SKM-1 (cell line): Measurements from ENCODE around the gene CRP.
"Not testable (repeated sequence)": the region's sequence is repeated elsewhere in the genome, so short reads cannot be mapped to it uniquely, and the experiment has no call there.

Experiments used
- DNase-seq: peaks from one replicate; lab custom pipeline; 2025; ENCODE audit not compliant: unreplicated experiment; lab: John Stamatoyannopoulos, UW

Gene CRP, protein sequence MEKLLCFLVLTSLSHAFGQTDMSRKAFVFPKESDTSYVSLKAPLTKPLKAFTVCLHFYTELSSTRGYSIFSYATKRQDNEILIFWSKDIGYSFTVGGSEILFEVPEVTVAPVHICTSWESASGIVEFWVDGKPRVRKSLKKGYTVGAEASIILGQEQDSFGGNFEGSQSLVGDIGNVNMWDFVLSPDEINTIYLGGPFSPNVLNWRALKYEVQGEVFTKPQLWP

GRCh38 chr1:159714529-159714928, at the start of gene CRP:
TSS of gene CRP (minus strand) at chr1:159714589. CDS start at chr1:159714485, 104 bp downstream.
- DNase-seq = no peak

DNA sequence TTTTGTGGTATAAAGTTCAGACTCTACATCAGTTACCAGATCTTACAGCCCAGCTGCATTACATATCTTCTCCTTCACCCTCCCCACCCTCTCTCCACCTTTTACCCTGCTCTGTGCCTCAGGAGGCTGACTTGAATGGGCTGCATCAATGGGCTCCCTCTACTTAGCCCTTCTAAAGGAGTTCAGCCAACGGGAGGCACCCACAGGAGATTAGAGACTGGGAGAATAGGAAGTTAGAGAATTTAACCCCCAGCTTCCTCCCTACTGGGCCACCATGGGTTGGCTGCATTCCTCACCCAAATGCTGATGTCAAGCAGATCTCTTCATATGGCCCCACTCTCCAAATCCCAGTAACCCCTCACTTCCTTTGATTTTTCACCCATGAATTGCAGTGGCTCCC, 49.3 kb upstream of the CRP start:
- DNase-seq = no peak

DNA sequence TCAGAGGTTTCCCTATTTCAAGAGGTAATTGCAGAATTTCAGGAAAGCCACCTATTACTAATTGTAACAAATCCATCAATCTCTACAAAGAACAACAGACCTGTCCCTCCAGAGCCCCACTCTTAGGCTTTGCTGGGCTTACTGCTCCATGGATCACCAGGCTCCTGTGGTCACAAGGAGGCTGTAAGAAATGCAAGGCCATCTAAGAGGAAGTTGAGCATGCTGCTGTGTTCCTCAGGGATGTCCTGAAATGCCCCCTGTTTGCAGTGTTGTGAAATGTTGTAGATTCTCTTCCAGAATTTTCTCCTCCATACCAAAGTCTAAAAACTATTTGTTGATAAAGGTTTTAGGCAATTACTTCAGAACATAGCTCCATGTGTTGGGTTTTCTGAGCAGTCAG, 42.0 kb upstream of the CRP start:
- DNase-seq = peak; percentile 73

- DNase-seq = no peak
Observed at GRCh38 chr1:159755451-159756007, 41.1 kb upstream of the CRP start.

- DNase-seq = no peak
Observed at GRCh38 chr1:159753386-159753785, 39.0 kb upstream of the CRP start.

DNA sequence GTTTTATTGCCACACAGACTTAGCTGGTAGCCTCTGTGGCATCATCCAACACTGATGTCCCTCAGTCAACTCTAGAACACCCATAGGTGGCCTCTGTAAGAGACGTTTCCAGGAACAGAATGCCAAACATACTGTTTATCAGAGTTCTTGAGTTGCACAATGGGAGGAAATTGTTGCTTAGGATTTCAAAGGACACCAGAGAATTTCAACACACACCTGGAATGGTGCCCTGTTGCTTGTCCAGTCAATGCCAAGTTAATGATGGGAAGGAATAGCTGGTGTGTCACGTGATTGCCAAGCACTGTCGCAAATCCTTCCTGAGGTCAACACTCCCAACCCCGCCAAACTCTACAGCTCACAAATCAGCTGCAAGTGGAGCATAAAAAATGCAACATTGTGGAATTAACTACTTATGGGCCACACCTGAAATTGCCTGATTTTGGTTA, 37.8 kb upstream of the CRP start:
- DNase-seq = no peak

GRCh38 chr1:159751031-159751430, 36.6 kb upstream of the CRP start:
- DNase-seq = no peak

GRCh38 chr1:159750621-159751020, 36.2 kb upstream of the CRP start:
- no peak for DNase-seq

- DNase-seq = no peak
Observed at GRCh38 chr1:159749630-159750029, 35.2 kb upstream of the CRP start.

DNA sequence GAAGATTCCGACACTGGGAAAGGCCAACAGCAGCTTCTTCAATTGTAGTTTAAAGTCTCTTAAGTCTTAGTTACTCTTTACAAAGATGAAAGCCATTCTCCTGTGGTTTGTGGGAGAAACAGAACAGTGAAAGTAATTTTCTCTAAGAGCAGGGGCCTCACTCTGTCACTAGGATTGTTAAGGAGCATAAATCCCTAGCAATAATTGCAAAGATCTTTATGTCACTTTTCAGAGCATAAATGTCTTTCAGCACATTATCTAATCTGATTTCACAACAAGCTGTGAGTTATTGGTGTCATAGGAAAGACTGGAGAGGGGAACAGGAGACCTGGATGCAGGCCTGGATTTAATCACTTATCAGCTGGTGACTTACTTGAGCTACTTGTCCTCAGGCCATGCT, 34.0 kb upstream of the CRP start:
- DNase-seq = no peak

DNA sequence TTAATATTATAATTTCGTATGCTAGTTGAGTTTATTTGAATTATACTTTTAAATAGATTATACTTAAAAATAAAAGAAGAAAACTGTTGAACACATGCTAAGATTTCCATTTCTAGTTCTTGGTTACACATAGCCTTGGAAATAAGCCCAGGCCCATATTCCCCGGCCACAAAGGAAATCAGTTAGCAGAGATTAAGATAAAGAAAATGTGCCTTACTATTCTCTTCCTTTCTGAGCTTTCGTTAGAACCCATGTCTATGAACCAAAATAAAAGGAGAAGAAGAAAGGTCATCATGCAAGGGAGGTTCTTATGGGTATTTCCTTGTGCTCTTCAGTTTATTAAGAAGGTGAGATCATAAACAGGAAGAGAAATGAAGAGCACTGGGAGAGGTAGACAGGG, 32.3 kb upstream of the CRP start:
- no peak for DNase-seq

GRCh38 chr1:159743651-159744410, 29.4 kb upstream of the CRP start:
- no peak for DNase-seq

GRCh38 chr1:159737238-159737916, 23.0 kb upstream of the CRP start:
- no peak for DNase-seq

- DNase-seq = not testable (repeated sequence)
Observed at GRCh38 chr1:159723188-159723587, 8.8 kb upstream of the CRP start.

DNA sequence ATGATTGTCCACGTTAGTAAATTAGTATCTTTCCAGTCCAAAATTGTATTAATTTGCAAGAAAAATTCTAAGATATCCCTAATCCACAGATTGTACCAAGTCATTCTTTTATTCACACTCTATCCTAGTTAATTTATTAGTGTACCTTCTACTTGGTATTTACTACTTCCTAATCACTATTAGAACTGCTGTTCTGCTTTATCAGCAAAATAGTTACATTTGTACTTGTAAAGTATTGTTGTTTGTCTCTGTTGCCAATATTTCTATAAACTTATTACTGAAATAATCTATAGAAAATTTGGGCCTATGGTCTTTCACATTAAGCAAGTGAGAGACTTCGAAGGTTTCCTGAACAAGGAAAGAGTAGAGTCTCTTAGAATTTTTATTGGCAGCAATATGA, 5.6 kb upstream of the CRP start:
- no peak for DNase-seq

GRCh38 chr1:159715855-159716254, 1.5 kb upstream of the CRP start:
- DNase-seq = no peak

- DNase-seq = no peak
Observed at GRCh38 chr1:159712080-159712479, 2.3 kb downstream of the CRP start.

DNA sequence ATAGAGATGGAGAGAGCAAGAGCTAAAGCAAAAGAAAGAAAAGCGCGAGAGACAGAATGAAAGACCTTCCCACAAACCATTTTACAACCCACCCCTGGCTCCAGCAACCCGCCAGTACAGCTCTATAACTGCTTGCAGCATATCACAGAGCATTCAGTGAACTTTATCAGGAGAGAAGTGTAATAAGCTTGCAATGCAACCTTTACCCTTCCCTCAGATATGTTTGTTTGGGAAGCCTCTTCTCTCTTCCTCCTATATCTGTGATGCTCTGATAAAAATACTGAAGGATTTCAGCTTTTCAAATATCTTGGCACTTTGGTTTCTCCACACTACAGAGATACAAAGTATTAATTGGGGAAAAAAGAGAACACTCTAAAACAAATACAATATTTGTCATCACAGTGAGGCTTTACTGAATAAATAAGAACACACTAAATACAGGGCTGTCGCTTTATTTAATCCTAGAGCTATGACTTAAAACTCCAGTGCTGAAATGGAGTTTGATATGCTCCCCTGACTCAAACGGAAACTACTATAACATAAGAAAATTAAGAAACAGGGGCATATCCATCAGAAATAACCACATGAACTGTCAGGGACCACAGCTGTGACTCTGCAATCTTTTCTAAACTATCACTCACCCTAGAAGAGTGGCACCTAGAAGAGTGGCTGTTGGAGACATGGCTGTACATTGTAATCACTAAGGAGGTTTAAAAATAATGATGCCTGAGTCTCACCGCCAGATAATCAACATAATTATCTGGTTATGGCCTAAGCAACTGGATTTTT, 6.7 kb downstream of the CRP start:
- DNase-seq = no peak

GRCh38 chr1:159705904-159706256, 8.5 kb downstream of the CRP start:
- no peak for DNase-seq

- no peak for DNase-seq
Observed at GRCh38 chr1:159705251-159705903, 9.0 kb downstream of the CRP start.

DNA sequence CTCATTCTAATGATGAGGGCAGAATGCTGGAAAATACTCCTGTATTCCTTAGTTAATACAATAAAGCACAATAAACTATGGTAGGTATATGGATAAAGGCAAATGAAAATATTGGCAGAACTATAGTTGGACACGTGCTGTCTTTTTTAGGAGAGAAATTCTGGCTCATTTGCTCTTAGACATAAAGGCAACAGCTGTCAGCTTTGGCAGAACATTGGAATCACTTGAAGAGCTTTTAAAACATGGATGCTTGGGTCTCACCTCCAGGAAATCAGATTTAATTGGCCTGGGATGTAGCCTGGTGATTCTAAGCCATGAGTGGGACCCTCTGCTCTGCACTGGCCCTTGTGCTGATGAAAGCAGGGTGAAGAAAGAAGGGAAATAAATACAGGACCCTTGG, 9.9 kb downstream of the CRP start:
- no peak for DNase-seq
